Esophagus squamous epithelium (tissue), 4 donors: ENCODE data around the gene CACNA1B.

ENCODE experiments used
- CTCF ChIP-seq, 6 experiments: fragments of 450-650 bp in 4 of 6; fragments of 200-600 bp in 2 of 6; sonication (generic) in 2 of 6; IDR thresholded peaks; one replicate each; pipeline ENCODE4 v1.5.1; 2016 to 2019; ENCODE audit warnings: antibody characterized with exemption in 6 of 6, mild to moderate bottlenecking in 4 of 6, moderate library complexity in 4 of 6
- POLR2A ChIP-seq, 4 donors: fragments of 450-650 bp; IDR thresholded peaks; one replicate each; pipeline ENCODE4 v1.6.1; 2017; ENCODE audit warnings: antibody characterized with exemption in 4 of 4, mild to moderate bottlenecking in 4 of 4, moderate library complexity in 3 of 4

GRCh38 chr9:137973829-137974416, 96.3 kb downstream of the CACNA1B start:
- no peak for TF ChIP-seq CTCF (IDR thresholded peaks at IDR 0.05)
- TF ChIP-seq POLR2A (IDR thresholded peaks at IDR 0.05): no peak
